ENCODE measurements around the gene TRAF6. TPM values are rescaled to one million over a fixed set of nuclear protein-coding genes. Genes with fewer than 3 reads are reported as not detected.

Gene TRAF6
- total and polyA plus RNA-seq, 9 of the 15 experiments (the other 6 are each of a cell fraction or from before 2014, with no cell fraction given) = 2.0 to 13.1 (median 8.2) TPM

- TF ChIP-seq ZBTB2 (IDR thresholded peaks at IDR 0.05) (no peak), SAFB2 (IDR thresholded peaks at IDR 0.05; ENCODE audit: borderline replicate concordance, low read depth, low read length, severe bottlenecking) (no peak), ATF4 (CRISPR knock-in tag; IDR thresholded peaks at IDR 0.05) (no peak), ZNF77 (CRISPR knock-in tag; IDR thresholded peaks at IDR 0.05) (no peak)
These were observed 38.5 kb downstream of the TRAF6 start (continued) for GRCh38 chr11:36471577-36471976.

- ATAC-seq = no peak
- no TSS peak for BruUV-seq (replicated peaks)
- ChIA-PET CTCF (ENCODE audit: low intra/inter-chr PET ratio) (no interaction called here), POLR2A (no interaction called here)
- Histone ChIP-seq H3K27ac (ENCODE audit: extremely low read depth, low read depth, low read length) (no peak overlapping the region), H3K9me1 (ENCODE audit: control insufficient read depth, insufficient read depth, low read length) (no peaks in the 10 kb centered on the region), H3K4me3 (no peak overlapping the region), H3K4me2 (ENCODE audit: insufficient read depth, low read length) (no peak overlapping the region), H3K4me1 (replicated peaks in 1 of 2; ENCODE audit: control insufficient read depth in 2 of 2, insufficient read depth in 2 of 2, low read length in 2 of 2) (no peaks in the 10 kb centered on the region), H3K27me3 (ENCODE audit: control insufficient read depth in 2 of 2, insufficient read depth in 2 of 2, low read length in 2 of 2) (peaks cover 5 to 15% of the 10 kb centered on the region in 2 experiments; a peak in 4 of 5 replicates), H3K9ac (ENCODE audit: insufficient read depth in 1 of 2, low read depth in 2 of 2, low read length in 2 of 2) (no peak overlapping the region), H3K9me3 (replicated peaks; ENCODE audit: control insufficient read depth, insufficient read depth, low read depth, low read length) (no peaks in the 10 kb centered on the region), H3K36me3 (ENCODE audit: control insufficient read depth, insufficient read depth, low read length) (no peaks in the 10 kb centered on the region), H4K20me1 (replicated peaks; ENCODE audit: control insufficient read depth, insufficient read depth, low read length) (no peaks in the 10 kb centered on the region), H2AFZ (ENCODE audit: low read depth, low read length) (no peak overlapping the region), H3K79me2 (ENCODE audit: control insufficient read depth, insufficient read depth, low read length) (no peaks in the 10 kb centered on the region)
- intact Hi-C loops (cut with micrococcal nuclease) (no loop called here), in situ Hi-C loops (cut with MboI) (loop anchor here (5.0 kb wide), 1 partner anchor 168 kb away; no protein-coding TSS in a partner anchor)
- DNase-seq (ENCODE audit: extremely low read depth in 1 of 4, low spot score in 3 of 4) = no peak
- WGBS (ENCODE audit: insufficient coverage, low coverage, missing lambda C conversion rate) = 7% methylated on average over 5 of the region's 5 CpGs
- FAIRE-seq = no peak
- TF ChIP-seq ZNF551 (CRISPR knock-in tag; IDR thresholded peaks at IDR 0.05) = no peak
- no peak for TF ChIP-seq MED1 (CRISPR knock-in tag; IDR thresholded peaks at IDR 0.05; ENCODE audit: borderline replicate concordance)
- no peak for TF ChIP-seq PML (IDR thresholded peaks at IDR 0.05; ENCODE audit: low read length)
- TF ChIP-seq REST (IDR thresholded peaks at IDR 0.05; ENCODE audit: borderline replicate concordance) = no peak
- no peak for TF ChIP-seq REST (CRISPR knock-in tag; IDR thresholded peaks at IDR 0.05; ENCODE audit: low read depth)
These were observed 39.9 kb downstream of the TRAF6 start for GRCh38 chr11:36469881-36470802.
